NCI-H146 treated with DMSO at 0.1 percent for 48 hours (cell line): ENCODE data around the gene ZBTB32.
"Not testable (repeated sequence)": the region's sequence is repeated elsewhere in the genome, so short reads cannot be mapped to it uniquely, and the experiment has no call there.

Experiments used
- DNase-seq: peaks from one replicate; lab custom pipeline; 2025; ENCODE audit not compliant: unreplicated experiment; lab: John Stamatoyannopoulos, UW

The ZBTB32 gene

GRCh38 chr19:35720163-35720524 lies 15.8 kb downstream of the ZBTB32 start:
- DNase-seq: no peak

GRCh38 chr19:35720648-35721047 lies 16.3 kb downstream of the ZBTB32 start:
- no peak for DNase-seq

GRCh38 chr19:35721374-35721773 lies 17.0 kb downstream of the ZBTB32 start:
- no peak for DNase-seq

GRCh38 chr19:35722461-35722860 lies 18.1 kb downstream of the ZBTB32 start:
- no peak for DNase-seq

GRCh38 chr19:35722897-35723296 lies 18.5 kb downstream of the ZBTB32 start:
- no peak for DNase-seq

GRCh38 chr19:35723671-35724070 lies 19.3 kb downstream of the ZBTB32 start:
- no peak for DNase-seq

GRCh38 chr19:35724132-35724531 lies 19.8 kb downstream of the ZBTB32 start:
- not testable (repeated sequence) for DNase-seq

GRCh38 chr19:35724560-35724959 lies 20.2 kb downstream of the ZBTB32 start:
- DNase-seq: no peak

- DNase-seq: no peak
Observed at GRCh38 chr19:35725216-35725861, 21.0 kb downstream of the ZBTB32 start.

- DNase-seq: no peak
Observed at GRCh38 chr19:35727053-35727955, 22.9 kb downstream of the ZBTB32 start.

GRCh38 chr19:35727956-35728706 lies 23.8 kb downstream of the ZBTB32 start:
- no peak for DNase-seq

- DNase-seq: no peak
Observed at GRCh38 chr19:35729021-35729420, 24.7 kb downstream of the ZBTB32 start.

- no peak for DNase-seq
Observed at GRCh38 chr19:35729763-35730162, 25.4 kb downstream of the ZBTB32 start.

GRCh38 chr19:35730326-35730725 lies 26.0 kb downstream of the ZBTB32 start:
- DNase-seq: no peak

GRCh38 chr19:35731353-35731752 lies 27.0 kb downstream of the ZBTB32 start:
- DNase-seq: no peak

GRCh38 chr19:35731779-35732405 lies 27.5 kb downstream of the ZBTB32 start:
- no peak for DNase-seq

- DNase-seq: no peak
Observed at GRCh38 chr19:35732540-35733179, 28.3 kb downstream of the ZBTB32 start.

GRCh38 chr19:35733180-35734125 lies 29.1 kb downstream of the ZBTB32 start:
- no peak for DNase-seq

- DNase-seq: no peak
Observed at GRCh38 chr19:35734273-35734672, 29.9 kb downstream of the ZBTB32 start.

- DNase-seq: no peak
Observed at GRCh38 chr19:35734889-35735288, 30.5 kb downstream of the ZBTB32 start.
